Suprapubic skin (tissue), 4 donors: Measurements from ENCODE around the gene PIP5K1B. TPM values are rescaled to one million over a fixed set of nuclear protein-coding genes. Genes with fewer than 3 reads are reported as not detected.
A peak's percentile ranks its signal among the peaks of the same experiment; 100 is the strongest.
"Not testable (repeated sequence)": the region's sequence is repeated elsewhere in the genome, so short reads cannot be mapped to it uniquely, and the experiment has no call there.

Experiments used
- DNase-seq, 2 donors: peaks; one replicate each; pipeline ENCODE4 v3.0.0-alpha.2; 2019; ENCODE audit warnings: low spot score in 2 of 2
- H3K27ac ChIP-seq: fragments of 200-600 bp; sonication (generic); one replicate; pipeline ENCODE4 v1.5.1; 2019
- H3K27me3 ChIP-seq: fragments of 200-600 bp; sonication (generic); one replicate; pipeline ENCODE4 v1.5.1; 2019
- H3K36me3 ChIP-seq: fragments of 200-600 bp; sonication (generic); one replicate; pipeline ENCODE4 v1.5.1; 2019
- H3K4me1 ChIP-seq: fragments of 200-600 bp; sonication (generic); one replicate; pipeline ENCODE4 v1.5.1; 2019
- H3K4me3 ChIP-seq: fragments of 200-600 bp; sonication (generic); one replicate; pipeline ENCODE4 v1.5.1; 2019; ENCODE audit warnings: mild to moderate bottlenecking
- H3K9me3 ChIP-seq: fragments of 200-600 bp; sonication (generic); one replicate; pipeline ENCODE4 v1.5.1; 2019
- CTCF ChIP-seq, 2 donors: fragments of 200-600 bp in 1 of 2; fragments of 450-650 bp in 1 of 2; sonication (generic) in 1 of 2; IDR thresholded peaks; one replicate each; pipeline ENCODE4 v1.5.1; 2016 to 2019; ENCODE audit warnings: antibody characterized with exemption in 2 of 2, mild to moderate bottlenecking in 1 of 2, moderate library complexity in 1 of 2
- EP300 ChIP-seq: sonication (generic); formaldehyde crosslinking; IDR thresholded peaks from one replicate; pipeline ENCODE4 v1.6.1; 2017; ENCODE audit warnings: antibody characterized with exemption
- POLR2A ChIP-seq, 2 donors: fragments of 450-650 bp; IDR thresholded peaks; one replicate each; pipeline ENCODE4 v1.6.1; 2017; ENCODE audit warnings: antibody characterized with exemption in 2 of 2, mild to moderate bottlenecking in 2 of 2, moderate library complexity in 2 of 2
- POLR2AphosphoS5 ChIP-seq, 3 donors: sonication (generic); formaldehyde crosslinking; IDR thresholded peaks; one replicate each; pipeline ENCODE4 v1.6.1; 2017; ENCODE audit warnings: antibody characterized with exemption in 3 of 3
- WGBS: methylation state at CpG from one replicate; pipeline ENCODE4 v1.1.5; 2018; 5-methylcytosine and 5-hydroxymethylcytosine counted together
- total RNA-seq, 4 donors: library from RNA; depleted of rRNA; stranded (reverse); fragments of >200 nt; gene quantifications; one replicate each; pipeline ENCODE4 v1.1.0, GENCODE V29; 2016

The PIP5K1B gene
- total RNA-seq, 4 donors from 2014 or later, result 1.7 to 7.8 (median 3.4) TPM

- H3K4me3 ChIP-seq, result no peak overlapping the region
- H3K27me3 ChIP-seq, result no peaks in the 10 kb centered on the region
- 72% methylated on average over 9 of the region's 9 CpGs for WGBS
- DNase-seq, result no peak
- no peaks in the 10 kb centered on the region for H3K9me3 ChIP-seq
- TF ChIP-seq CTCF (IDR thresholded peaks at IDR 0.05), result no peak
- no peak for TF ChIP-seq POLR2A (IDR thresholded peaks at IDR 0.05)
- no peak for TF ChIP-seq EP300
- no peak for TF ChIP-seq POLR2AphosphoS5 (IDR thresholded peaks at IDR 0.05)
- H3K4me1 ChIP-seq, result no peaks in the 10 kb centered on the region
- peaks cover 27% of the 10 kb centered on the region for H3K36me3 ChIP-seq
- H3K27ac ChIP-seq, result no peak overlapping the region
Observed at GRCh38 chr9:69044240-69045219, 339.5 kb downstream of the PIP5K1B start.

GRCh38 chr9:69045821-69046220 is 340.8 kb downstream of the PIP5K1B start:
- DNase-seq, result peak in 1 of 2 donors; percentile 48
- 90% methylated on average over 4 of the region's 4 CpGs for WGBS
- H3K27ac ChIP-seq, result no peak overlapping the region
- H3K9me3 ChIP-seq, result no peaks in the 10 kb centered on the region
- H3K4me3 ChIP-seq, result no peak overlapping the region
- H3K4me1 ChIP-seq, result no peaks in the 10 kb centered on the region
- TF ChIP-seq EP300 (no peak), POLR2AphosphoS5 (IDR thresholded peaks at IDR 0.05) (no peak), POLR2A (IDR thresholded peaks at IDR 0.05) (no peak), CTCF (IDR thresholded peaks at IDR 0.05) (no peak)
- H3K36me3 ChIP-seq, result peaks cover 32% of the 10 kb centered on the region
- H3K27me3 ChIP-seq, result no peaks in the 10 kb centered on the region

DNA sequence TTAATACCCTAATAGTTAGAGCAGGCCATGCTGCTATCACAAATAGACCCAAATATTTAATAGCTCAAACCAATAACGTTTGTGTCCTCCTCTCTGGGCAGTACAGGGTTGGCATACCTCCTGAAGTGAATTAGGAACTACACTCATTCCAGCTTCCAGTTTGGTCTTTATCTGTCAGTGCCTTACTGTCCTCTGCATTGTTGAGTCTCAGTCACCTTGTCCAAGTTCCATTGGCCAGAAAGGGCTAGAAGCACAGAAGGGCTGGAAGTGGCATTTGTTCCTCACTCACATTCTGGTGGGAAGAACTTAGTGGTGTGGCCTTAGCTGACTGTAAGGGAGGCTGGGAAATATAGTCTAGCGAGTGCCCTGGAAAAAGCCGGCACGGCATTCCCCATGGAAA is 341.7 kb downstream of the PIP5K1B start:
- WGBS, result 85% methylated on average over 2 of the region's 4 CpGs
- no peak for TF ChIP-seq EP300
- no peak for TF ChIP-seq CTCF (IDR thresholded peaks at IDR 0.05)
- TF ChIP-seq POLR2A (IDR thresholded peaks at IDR 0.05), result no peak
- no peak for TF ChIP-seq POLR2AphosphoS5 (IDR thresholded peaks at IDR 0.05)
- Histone ChIP-seq H3K36me3 (peaks cover 32% of the 10 kb centered on the region), H3K4me1 (no peaks in the 10 kb centered on the region), H3K9me3 (no peaks in the 10 kb centered on the region), H3K27ac (no peak overlapping the region), H3K4me3 (no peak overlapping the region), H3K27me3 (no peaks in the 10 kb centered on the region)
- DNase-seq, result no peak

GRCh38 chr9:69047371-69047770 is 342.3 kb downstream of the PIP5K1B start:
- peaks cover 32% of the 10 kb centered on the region for H3K36me3 ChIP-seq
- WGBS, result 62% methylated on average over 3 of the region's 4 CpGs
- TF ChIP-seq EP300, result no peak
- no peak for TF ChIP-seq CTCF (IDR thresholded peaks at IDR 0.05)
- no peak for TF ChIP-seq POLR2AphosphoS5 (IDR thresholded peaks at IDR 0.05)
- TF ChIP-seq POLR2A (IDR thresholded peaks at IDR 0.05), result no peak
- no peak overlapping the region for H3K27ac ChIP-seq
- no peaks in the 10 kb centered on the region for H3K27me3 ChIP-seq
- H3K9me3 ChIP-seq, result no peaks in the 10 kb centered on the region
- no peak overlapping the region for H3K4me3 ChIP-seq
- H3K4me1 ChIP-seq, result no peaks in the 10 kb centered on the region
- no peak for DNase-seq

DNA sequence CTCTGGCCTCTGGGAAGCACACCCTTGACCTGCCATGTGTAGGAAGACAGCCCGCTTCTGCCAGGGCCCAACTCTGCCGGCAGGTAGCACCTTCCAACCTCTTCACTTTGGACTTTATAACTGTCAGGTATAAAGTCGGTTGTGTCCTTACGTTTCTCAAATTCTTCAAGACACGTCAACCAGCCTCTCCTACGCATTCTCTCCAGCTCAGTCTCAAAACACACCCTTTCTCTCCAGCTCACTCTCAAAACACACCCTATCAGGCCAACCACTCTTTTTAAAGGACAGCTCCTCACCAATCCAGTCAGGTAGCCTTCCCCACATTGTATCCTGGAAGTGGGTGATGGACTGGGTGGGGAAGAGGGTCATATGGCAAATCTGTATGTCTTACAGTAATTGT is 344.1 kb downstream of the PIP5K1B start:
- no peak for DNase-seq
- TF ChIP-seq POLR2AphosphoS5 (IDR thresholded peaks at IDR 0.05), result no peak
- no peak for TF ChIP-seq EP300
- TF ChIP-seq POLR2A (IDR thresholded peaks at IDR 0.05), result no peak
- TF ChIP-seq CTCF (IDR thresholded peaks at IDR 0.05), result no peak
- Histone ChIP-seq H3K4me3 (no peak overlapping the region), H3K9me3 (no peaks in the 10 kb centered on the region), H3K27ac (no peak overlapping the region), H3K27me3 (no peaks in the 10 kb centered on the region), H3K36me3 (peaks cover 32% of the 10 kb centered on the region), H3K4me1 (no peaks in the 10 kb centered on the region)
- 92% methylated on average over 6 of the region's 6 CpGs for WGBS

GRCh38 chr9:69050936-69051335 is 345.9 kb downstream of the PIP5K1B start:
- H3K36me3 ChIP-seq, result peaks cover 32% of the 10 kb centered on the region
- not testable (repeated sequence) for H3K9me3 ChIP-seq, H3K27ac ChIP-seq, H3K27me3 ChIP-seq, H3K4me1 ChIP-seq, H3K4me3 ChIP-seq, DNase-seq
- WGBS, result 91% methylated on average over 12 of the region's 12 CpGs
